GM21619 (cell line): ENCODE results near the gene CBR3.

Experiments used
- ATAC-seq: cut with Tn5 transposase; IDR thresholded peaks from one replicate; pipeline ENCODE4 v1.9.1; 2021; ENCODE audit not compliant: unreplicated experiment

The CBR3 gene

DNA sequence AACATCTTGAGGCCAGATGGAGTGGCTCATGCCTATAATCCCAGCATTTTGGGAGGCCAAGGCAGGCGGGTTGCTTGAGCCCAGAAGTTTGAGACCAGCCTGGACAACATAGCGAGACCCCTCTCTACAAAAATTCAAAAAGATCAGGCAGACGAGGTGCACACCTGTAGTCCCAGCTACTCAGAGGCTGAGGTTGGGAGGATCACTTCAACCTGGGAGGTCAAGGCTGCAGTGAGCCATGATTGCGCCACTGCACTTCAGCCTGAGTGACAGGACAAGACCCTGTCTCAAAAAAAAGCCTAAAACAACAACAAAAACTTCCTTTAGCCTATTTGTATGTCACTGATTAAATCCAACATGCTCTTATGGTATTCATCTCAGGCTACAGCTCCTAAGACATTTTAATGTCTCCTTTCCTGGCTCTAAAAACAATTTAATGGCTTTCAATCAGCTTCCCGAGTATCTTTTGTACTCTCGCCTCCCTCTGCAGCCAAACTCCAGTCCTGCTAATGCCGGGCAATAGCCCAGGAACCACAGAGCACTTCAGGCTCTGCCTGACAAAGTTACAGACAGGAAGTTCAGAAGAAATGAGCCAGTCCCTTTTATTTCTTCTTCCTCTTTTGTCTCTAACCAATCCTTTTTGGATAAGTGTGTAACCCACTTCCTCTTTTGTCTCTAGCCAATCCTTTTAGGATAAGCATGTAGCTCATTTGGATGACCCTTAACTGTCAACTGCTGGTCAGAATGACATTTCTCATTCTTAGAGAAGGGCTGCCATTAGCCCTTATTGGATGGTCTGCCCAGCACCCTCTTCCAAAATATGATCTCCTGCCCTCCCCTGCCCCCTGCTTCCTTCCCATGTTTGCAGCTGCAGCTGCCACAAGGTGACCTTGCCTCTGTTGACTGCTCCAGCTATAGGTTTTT, 15.2 kb downstream of the CBR3 start:
- peak; percentile 54 for ATAC-seq

DNA sequence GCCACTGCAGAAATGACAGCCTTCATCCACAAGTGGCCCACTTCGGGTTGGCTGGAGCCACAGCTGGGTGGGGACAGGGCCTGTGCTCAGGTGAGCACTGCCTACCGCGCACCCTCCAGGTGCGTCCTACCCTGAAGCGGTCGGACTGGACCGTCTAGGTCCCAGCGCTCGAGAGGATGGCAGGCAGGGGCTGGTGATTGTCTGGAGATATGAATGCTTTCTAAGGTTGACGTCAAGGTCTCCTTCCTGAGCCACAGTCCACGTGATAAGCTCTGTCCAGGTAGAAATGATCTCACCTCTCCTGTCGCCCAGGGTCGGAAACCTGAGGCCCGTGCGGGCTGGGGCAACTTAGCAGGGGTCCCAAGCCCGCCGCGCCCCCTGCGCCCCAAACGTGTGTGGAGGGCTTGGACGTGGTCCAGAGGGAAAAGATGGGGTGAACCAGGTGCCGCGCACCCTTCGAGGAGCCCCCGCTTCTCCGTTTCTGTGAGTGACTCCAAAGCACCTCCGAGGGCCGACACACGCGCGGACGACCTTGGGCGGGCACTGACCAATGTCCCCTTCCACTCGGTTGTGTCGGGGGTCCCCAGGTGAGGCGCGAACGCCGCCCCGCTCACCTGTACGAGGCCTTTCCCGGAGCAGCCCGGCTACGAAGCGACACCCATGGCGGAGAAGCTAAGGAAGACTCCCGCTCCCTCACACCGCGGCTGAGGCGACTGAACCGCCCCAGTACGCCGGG, 20.9 kb downstream of the CBR3 start:
- ATAC-seq, result no peak

GRCh38 chr21:36156339-36156814, 21.5 kb downstream of the CBR3 start:
- peak; percentile 79 for ATAC-seq

GRCh38 chr21:36156815-36157670, 22.2 kb downstream of the CBR3 start, which contains the start of gene DOP1B:
TSS of gene DOP1B (plus strand) at chr21:36156824. CDS start at chr21:36164734, 7,910 bp downstream.
- ATAC-seq, result peak; percentile 16

DNA sequence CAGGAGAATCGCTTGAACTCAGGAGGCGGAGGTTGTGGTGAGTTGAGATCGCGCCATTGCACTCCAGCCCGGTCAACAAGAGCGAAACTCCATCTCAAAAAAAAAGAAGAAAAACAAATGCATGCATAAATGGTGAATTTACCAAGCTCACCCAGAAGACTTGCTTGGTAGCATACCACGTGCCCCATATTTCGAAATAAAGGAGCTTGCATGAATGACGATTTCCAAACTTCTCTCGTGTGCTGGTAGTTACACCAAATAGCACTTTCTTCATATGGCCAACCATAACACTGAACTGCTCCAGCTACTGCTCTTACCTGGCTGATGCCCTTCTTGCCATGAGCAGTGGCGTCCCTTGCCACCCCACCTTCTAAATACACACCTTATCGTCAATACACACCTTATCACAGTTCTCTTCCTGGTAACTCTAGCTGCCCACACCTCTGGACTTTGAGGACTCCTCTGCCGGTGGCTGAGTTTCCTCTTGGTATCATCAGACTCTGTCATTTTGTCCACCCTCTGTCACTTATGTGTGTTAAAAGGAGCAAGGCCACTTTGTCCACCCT, 24.6 kb downstream of the CBR3 start:
- no peak for ATAC-seq

DNA sequence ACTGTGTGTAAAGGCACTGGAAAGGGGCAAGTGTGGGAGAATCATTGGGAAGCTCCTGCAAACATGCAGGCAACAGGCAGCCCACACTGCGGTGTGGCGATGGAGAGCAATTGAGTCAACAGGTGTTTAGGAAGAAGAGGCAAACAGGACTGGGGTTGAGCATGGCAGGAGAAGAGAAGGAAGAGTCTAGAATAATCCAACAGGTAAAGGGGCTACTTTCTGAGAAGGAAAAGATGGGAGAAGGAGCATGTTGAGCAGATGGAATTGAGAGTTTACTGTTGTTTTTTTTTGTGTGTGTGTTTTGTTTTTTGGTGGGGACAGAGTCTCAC, 25.9 kb downstream of the CBR3 start:
- no peak for ATAC-seq

GRCh38 chr21:36162631-36163030, 27.8 kb downstream of the CBR3 start:
- no peak for ATAC-seq

DNA sequence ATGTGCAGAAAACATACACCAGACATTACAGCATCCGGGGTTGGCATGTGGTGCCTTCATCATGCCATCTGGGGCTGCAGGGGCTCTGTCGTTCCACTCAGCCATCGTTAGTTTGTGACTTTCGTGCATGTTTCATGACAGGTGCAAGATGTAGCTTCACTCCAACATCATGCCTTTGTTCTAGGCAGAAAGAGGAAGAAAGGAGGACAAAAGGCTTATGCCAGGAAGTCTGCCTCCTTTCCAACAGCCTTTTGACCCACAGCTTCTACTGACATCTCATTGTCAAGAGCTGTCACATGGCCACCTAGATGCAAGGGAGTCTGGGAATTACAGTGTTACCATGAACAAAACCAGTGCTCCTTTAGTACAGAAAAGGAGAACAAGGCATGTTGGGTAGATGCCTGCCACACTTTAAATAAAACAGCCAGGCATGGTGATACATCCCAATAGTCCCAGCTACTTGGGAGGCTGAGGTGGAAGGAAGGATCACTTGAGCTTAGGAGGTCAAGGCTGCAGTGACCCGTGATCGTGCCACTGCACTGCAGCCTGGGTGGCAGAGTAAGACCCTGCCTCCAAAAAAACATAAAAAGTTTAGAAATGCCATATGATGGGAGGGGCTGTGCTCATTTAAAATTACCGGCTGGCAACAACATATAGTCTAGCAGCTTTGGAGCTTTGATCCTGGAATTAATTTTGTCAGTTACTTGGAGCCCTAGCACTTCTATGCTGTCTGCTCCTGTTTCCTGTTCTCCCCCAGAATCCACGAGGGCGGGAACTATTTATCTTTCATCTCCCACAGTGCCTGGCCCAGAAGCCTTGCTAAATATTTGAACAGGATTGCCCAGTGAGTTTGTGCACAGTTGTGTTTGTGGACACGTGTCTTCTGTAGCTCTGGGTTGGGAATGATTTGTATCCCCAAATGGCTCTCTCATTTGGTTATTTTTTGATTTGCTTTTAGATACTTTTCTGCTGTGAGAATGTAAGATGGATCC, 29.2 kb downstream of the CBR3 start:
- no peak for ATAC-seq

GRCh38 chr21:36165356-36165755, 30.5 kb downstream of the CBR3 start:
- ATAC-seq, result no peak

- no peak for ATAC-seq
These were observed 31.8 kb downstream of the CBR3 start for GRCh38 chr21:36166705-36167104.

- no peak for ATAC-seq
These were observed 32.7 kb downstream of the CBR3 start for GRCh38 chr21:36167541-36167940.

- no peak for ATAC-seq
These were observed 34.7 kb downstream of the CBR3 start for GRCh38 chr21:36169470-36170128.

- no peak for ATAC-seq
These were observed 35.9 kb downstream of the CBR3 start for GRCh38 chr21:36170823-36171222.

DNA sequence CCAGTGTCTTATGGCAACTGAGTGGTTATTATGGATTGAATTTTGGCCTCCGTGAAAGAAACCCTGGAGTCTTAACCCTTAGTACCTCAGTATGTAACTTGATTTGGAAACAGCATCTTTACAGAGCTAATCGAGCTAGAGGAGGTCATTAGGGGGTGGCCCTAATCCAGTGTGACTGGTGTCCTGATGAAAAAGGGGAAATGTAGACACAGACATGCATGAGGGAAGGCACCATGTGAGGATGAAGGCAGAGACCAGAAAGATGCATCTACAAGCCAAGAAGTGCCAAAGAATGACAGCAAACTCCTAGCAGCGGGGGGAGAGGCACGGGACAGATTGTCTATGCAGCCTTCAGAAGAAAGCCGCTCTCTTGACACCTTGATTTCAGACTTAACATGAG, 36.5 kb downstream of the CBR3 start:
- ATAC-seq, result no peak

GRCh38 chr21:36171741-36172331, 37.0 kb downstream of the CBR3 start:
- ATAC-seq, result no peak

- no peak for ATAC-seq
These were observed 39.9 kb downstream of the CBR3 start for GRCh38 chr21:36174780-36175179.

DNA sequence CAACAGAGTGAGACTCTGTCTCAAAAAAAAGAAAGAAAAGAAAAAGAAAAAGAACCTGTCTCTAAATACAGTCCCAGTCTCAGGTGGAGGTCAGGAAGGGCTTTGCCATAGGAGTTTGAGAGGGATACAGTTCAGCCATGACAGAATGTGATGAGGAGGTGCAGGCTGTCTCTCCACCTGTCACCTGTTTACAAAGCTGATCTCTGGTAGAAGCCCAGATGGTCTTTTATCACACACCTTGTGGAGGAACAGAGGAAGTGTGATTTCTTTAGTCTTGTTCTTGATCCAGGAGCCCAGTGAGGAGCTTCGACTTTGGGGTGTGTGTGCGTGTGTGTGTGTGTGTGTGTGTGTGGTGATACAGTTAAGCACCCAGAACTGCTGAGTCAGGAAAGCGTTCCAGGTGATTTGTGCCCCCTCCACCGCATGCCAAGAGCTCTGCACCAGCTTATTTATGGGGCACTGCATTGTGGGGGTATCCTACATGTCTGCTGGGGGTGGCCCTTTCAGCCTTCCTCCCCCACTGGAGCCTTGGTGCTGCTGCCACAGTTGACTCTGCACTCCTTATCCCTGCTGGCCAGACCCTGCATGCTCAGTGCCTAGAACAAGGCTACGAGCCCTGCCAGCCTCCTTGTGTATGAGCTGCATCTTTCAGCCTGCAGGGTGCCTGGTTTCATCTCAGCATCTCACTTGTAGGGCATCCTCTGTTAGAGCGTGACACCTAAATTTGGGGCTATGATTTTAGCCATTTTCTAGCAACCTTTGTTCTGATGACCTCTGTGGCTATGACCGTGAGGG, 41.1 kb downstream of the CBR3 start:
- no peak for ATAC-seq

- ATAC-seq, result no peak
These were observed 43.5 kb downstream of the CBR3 start for GRCh38 chr21:36178349-36178748.
